Fibroblast of lung (primary cell): Measurements from ENCODE around the gene SERBP1. TPM values are rescaled to one million over a fixed set of nuclear protein-coding genes. Genes with fewer than 3 reads are reported as not detected.
A peak's percentile ranks its signal among the peaks of the same experiment; 100 is the strongest.

Source experiments
- DNase-seq, 2 donors: peaks; one replicate each; pipeline versions ENCODE4 v3.0.0 to v3.0.0-alpha.2; 2010; ENCODE audit warnings: low read depth in 2 of 2
- H2AFZ ChIP-seq: 2 replicates; pipeline ENCODE4 v1.5.1; 2012; ENCODE audit warnings: low read length, control low read depth, inconsistent platforms
- H3K27ac ChIP-seq: 2 replicates; pipeline ENCODE4 v1.5.1; 2011; ENCODE audit warnings: low read length, control low read depth; ENCODE audit not compliant: insufficient read depth
- H3K27me3 ChIP-seq: 2 replicates; pipeline ENCODE4 v1.5.1; 2011; ENCODE audit warnings: mild to moderate bottlenecking, low read length; ENCODE audit not compliant: control insufficient read depth, insufficient read depth
- H3K36me3 ChIP-seq: 2 replicates; pipeline ENCODE4 v1.5.1; 2011; ENCODE audit warnings: low read length; ENCODE audit not compliant: control insufficient read depth, insufficient read depth
- H3K4me1 ChIP-seq: 2 replicates; pipeline ENCODE4 v1.5.1; 2011; ENCODE audit warnings: low read length; ENCODE audit not compliant: control insufficient read depth, insufficient read depth; ENCODE audit errors: extremely low read depth
- H3K4me2 ChIP-seq: 2 replicates; pipeline ENCODE4 v1.5.1; 2011; ENCODE audit warnings: low read length, control low read depth; ENCODE audit not compliant: insufficient read depth; ENCODE audit errors: extremely low read depth
- H3K4me3 ChIP-seq, 4 experiments: fragments of 200-600 bp in 1 of 4; sonication (generic) in 1 of 4; replicated peaks in 1 of 4; 2 replicates each; pipeline ENCODE4 v1.5.1; 2011 to 2016; ENCODE audit warnings: low read length in 4 of 4, low read depth in 3 of 4, mild to moderate bottlenecking in 3 of 4, control low read depth in 2 of 4, inconsistent platforms in 1 of 4, mixed read lengths in 1 of 4; ENCODE audit not compliant: insufficient read depth in 1 of 4; ENCODE audit errors: control extremely low read depth in 1 of 4
- H3K79me2 ChIP-seq: 2 replicates; pipeline ENCODE4 v1.5.1; 2012; ENCODE audit warnings: mild to moderate bottlenecking, low read length, inconsistent platforms; ENCODE audit not compliant: control insufficient read depth, insufficient read depth
- H3K9ac ChIP-seq: 2 replicates; pipeline ENCODE4 v1.5.1; 2011; ENCODE audit warnings: mild to moderate bottlenecking, low read length, control low read depth; ENCODE audit not compliant: insufficient read depth
- H3K9me3 ChIP-seq: 2 replicates; pipeline ENCODE4 v1.5.1; 2012; ENCODE audit warnings: low read depth, low read length; ENCODE audit not compliant: control insufficient read depth, insufficient read depth
- H4K20me1 ChIP-seq: 2 replicates; pipeline ENCODE4 v1.5.1; 2011; ENCODE audit warnings: low read length; ENCODE audit not compliant: control insufficient read depth, insufficient read depth; ENCODE audit errors: extremely low read depth
- EZH2 ChIP-seq: IDR thresholded peaks from 2 replicates; pipeline ENCODE4 v1.5.1; 2012; ENCODE audit warnings: low read length, control low read depth, mild to moderate bottlenecking; ENCODE audit errors: missing control alignments
- polyA plus RNA-seq, 2 donors: library from polyadenylated mRNA; depleted of rRNA in 1 of 2; stranded (reverse) in 1 of 2; unstranded in 1 of 2; fragments of >200 nt; gene quantifications; 2 replicates each; pipeline ENCODE4 v1.2.1, GENCODE V29; 2011 to 2012; ENCODE audit warnings: missing spikeins in 1 of 2
- total RNA-seq: library from RNA; depleted of rRNA; stranded (reverse); fragments of >200 nt; gene quantifications from 2 replicates; pipeline ENCODE4 v1.2.1, GENCODE V29; 2014
- TF ChIP-seq, protein P1 (sequence below), 2 donors: IDR thresholded peaks in 1 of 2; conservative IDR thresholded peaks in 1 of 2; 1 replicate in 1 of 2; 2 replicates in 1 of 2; pipeline ENCODE4 v1.5.1; 2011 to 2012; ENCODE audit warnings: low read length in 2 of 2, control low read depth in 1 of 2, inconsistent platforms in 1 of 2, low read depth in 1 of 2, mild to moderate bottlenecking in 1 of 2

The SERBP1 gene
- total and polyA plus RNA-seq, 2 donors (not counting 1 experiment from before 2014, with no cell fraction given) = 128 to 273 TPM

DNA sequence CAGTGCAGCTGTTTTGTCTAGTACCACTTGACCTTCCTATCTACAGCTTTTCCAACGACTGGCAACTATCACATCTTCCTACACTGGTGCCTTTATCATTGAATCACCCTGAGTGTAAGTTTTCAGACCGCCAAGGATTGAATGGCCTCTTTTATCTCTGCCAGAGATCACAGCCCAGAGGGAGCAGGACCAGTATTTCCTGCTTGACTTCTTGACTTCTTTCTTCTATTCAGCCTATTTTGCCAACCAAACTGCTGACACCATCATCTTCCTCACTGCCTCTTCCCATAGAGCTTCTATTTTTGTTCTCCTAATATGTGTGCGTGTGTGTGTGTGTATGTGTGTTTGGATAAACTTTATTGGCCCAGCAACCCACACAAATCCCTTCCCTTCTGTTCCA is 53.8 kb downstream of the SERBP1 start:
- Histone ChIP-seq H3K4me2 (no peak overlapping the region), H3K4me1 (no peaks in the 10 kb centered on the region), H3K36me3 (no peaks in the 10 kb centered on the region), H3K9me3 (no peaks in the 10 kb centered on the region), H3K27ac (no peak overlapping the region), H3K9ac (no peak overlapping the region), H2AFZ (no peak overlapping the region), H3K79me2 (no peaks in the 10 kb centered on the region), H4K20me1 (no peaks in the 10 kb centered on the region), H3K27me3 (no peaks in the 10 kb centered on the region), H3K4me3 (no peak overlapping the region)
- DNase-seq = no peak
- TF ChIP-seq, protein P1, sequence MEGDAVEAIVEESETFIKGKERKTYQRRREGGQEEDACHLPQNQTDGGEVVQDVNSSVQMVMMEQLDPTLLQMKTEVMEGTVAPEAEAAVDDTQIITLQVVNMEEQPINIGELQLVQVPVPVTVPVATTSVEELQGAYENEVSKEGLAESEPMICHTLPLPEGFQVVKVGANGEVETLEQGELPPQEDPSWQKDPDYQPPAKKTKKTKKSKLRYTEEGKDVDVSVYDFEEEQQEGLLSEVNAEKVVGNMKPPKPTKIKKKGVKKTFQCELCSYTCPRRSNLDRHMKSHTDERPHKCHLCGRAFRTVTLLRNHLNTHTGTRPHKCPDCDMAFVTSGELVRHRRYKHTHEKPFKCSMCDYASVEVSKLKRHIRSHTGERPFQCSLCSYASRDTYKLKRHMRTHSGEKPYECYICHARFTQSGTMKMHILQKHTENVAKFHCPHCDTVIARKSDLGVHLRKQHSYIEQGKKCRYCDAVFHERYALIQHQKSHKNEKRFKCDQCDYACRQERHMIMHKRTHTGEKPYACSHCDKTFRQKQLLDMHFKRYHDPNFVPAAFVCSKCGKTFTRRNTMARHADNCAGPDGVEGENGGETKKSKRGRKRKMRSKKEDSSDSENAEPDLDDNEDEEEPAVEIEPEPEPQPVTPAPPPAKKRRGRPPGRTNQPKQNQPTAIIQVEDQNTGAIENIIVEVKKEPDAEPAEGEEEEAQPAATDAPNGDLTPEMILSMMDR (conservative IDR thresholded peaks at IDR 0.05 in 1 of 2, IDR thresholded peaks at IDR 0.05 in 1 of 2; ENCODE audit: low read depth in 1 of 2, low read length in 2 of 2) = no peak

DNA sequence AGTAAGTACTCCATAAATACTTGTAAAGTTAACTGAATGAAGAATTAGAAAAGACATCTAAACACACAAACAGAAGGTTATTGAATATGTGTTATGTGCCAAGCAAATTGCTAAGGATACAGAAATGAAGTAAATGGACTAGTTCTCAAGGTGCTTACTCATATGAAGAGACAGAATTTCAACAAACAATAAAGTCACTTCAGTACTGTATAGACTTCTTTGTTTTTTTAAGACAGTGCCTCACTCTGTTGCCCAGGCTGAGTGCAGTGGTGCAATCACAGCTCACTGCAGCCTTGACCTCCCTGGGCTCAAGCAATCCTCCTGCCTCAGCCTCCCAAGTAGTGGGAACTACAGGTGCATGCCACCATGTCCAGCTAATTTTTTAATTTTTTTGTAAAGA is 57.3 kb downstream of the SERBP1 start:
- no peaks in the 10 kb centered on the region for H3K9me3 ChIP-seq
- no peak overlapping the region for H3K9ac ChIP-seq
- no peak for DNase-seq
- H3K79me2 ChIP-seq = no peaks in the 10 kb centered on the region
- H3K36me3 ChIP-seq = no peaks in the 10 kb centered on the region
- H3K4me1 ChIP-seq = no peaks in the 10 kb centered on the region
- H3K27me3 ChIP-seq = no peaks in the 10 kb centered on the region
- no peak for TF ChIP-seq EZH2
- TF ChIP-seq, protein P1 (conservative IDR thresholded peaks at IDR 0.05 in 1 of 2, IDR thresholded peaks at IDR 0.05 in 1 of 2; ENCODE audit: low read depth in 1 of 2, low read length in 2 of 2) = no peak
- no peak overlapping the region for H3K27ac ChIP-seq
- H3K4me3 ChIP-seq = no peak overlapping the region
- H4K20me1 ChIP-seq = no peaks in the 10 kb centered on the region
- no peak overlapping the region for H2AFZ ChIP-seq
- no peak overlapping the region for H3K4me2 ChIP-seq

DNA sequence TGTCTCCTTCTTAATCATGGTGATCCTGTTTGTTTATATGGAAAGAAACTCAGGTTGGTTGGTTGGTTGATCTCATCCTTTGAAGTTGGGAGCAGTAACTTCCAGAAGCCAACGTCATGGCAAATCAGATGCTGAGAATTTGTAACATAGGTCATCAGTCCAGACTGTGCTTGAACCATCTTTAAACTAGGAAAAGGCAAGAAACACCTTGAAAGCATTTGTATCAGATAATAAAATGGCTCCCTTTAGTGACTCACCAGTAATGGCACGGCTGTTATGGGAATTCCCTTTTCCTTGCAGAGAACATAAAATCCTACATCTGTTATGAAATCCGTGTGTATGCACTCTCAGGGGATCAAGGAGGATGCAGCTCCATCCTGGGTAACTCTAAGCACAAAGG is 58.1 kb downstream of the SERBP1 start:
- Histone ChIP-seq H3K79me2 (no peaks in the 10 kb centered on the region), H3K27ac (no peak overlapping the region), H2AFZ (peak overlapping the region; percentile 7), H3K4me1 (no peaks in the 10 kb centered on the region), H3K9me3 (no peaks in the 10 kb centered on the region), H3K9ac (no peak overlapping the region), H3K4me2 (no peak overlapping the region), H3K4me3 (no peak overlapping the region), H3K27me3 (no peaks in the 10 kb centered on the region), H4K20me1 (no peaks in the 10 kb centered on the region), H3K36me3 (no peaks in the 10 kb centered on the region)
- peak; percentile 21 to 25 for DNase-seq
- TF ChIP-seq, protein P1 (conservative IDR thresholded peaks at IDR 0.05 in 1 of 2, IDR thresholded peaks at IDR 0.05 in 1 of 2; ENCODE audit: low read depth in 1 of 2, low read length in 2 of 2) = no peak
- TF ChIP-seq EZH2 = no peak
